Caco-2 (cell line): ENCODE results near the gene RYR2. TPM values are rescaled to one million over a fixed set of nuclear protein-coding genes. Genes with fewer than 3 reads are reported as not detected.
"Not testable (repeated sequence)": the region's sequence is repeated elsewhere in the genome, so short reads cannot be mapped to it uniquely, and the experiment has no call there.

Experiments
- BruUV-seq: library from RNA; stranded (reverse); fragments of 400-500 nt; replicated peaks from 2 replicates; lab custom pipeline; 2021; lab: Mats Ljungman, UMichigan
- CTCF ChIA-PET: fragments of 300-600 bp; sonication (Branson Sonifier 250); formaldehyde crosslinking; loops from one replicate; lab custom pipeline; 2022; ENCODE audit warnings: antibody characterized with exemption; lab: Charles Lee
- POLR2A ChIA-PET: fragments of 300-600 bp; sonication (Branson Sonifier 250); formaldehyde crosslinking; loops from one replicate; lab custom pipeline; 2022; ENCODE audit warnings: antibody characterized with exemption; lab: Charles Lee
- DNase-seq, 2 experiments: peaks; one replicate each; pipeline versions ENCODE4 v3.0.0 to v3.0.0-alpha.2; 2020 to 2022
- H3K27me3 ChIP-seq: replicated peaks from 2 replicates; pipeline ENCODE4 v1.6.0; 2011; ENCODE audit warnings: low read length; ENCODE audit not compliant: control insufficient read depth, insufficient read depth
- H3K36me3 ChIP-seq: 2 replicates; pipeline ENCODE4 v1.5.1; 2011; ENCODE audit warnings: low read length; ENCODE audit not compliant: control insufficient read depth, insufficient read depth
- H3K4me1 ChIP-seq: fragments of 250-450 bp; sonication (Bioruptor Pico); 2 replicates; pipeline ENCODE4 v1.5.1; 2020; ENCODE audit warnings: mild to moderate bottlenecking
- H3K4me3 ChIP-seq: 2 replicates; pipeline ENCODE4 v1.5.1; 2011; ENCODE audit warnings: low read depth, mild to moderate bottlenecking, control low read depth, low read length
- H3K9me3 ChIP-seq: fragments of 250-450 bp; sonication (Bioruptor Pico); 2 replicates; pipeline ENCODE4 v1.5.1; 2020; ENCODE audit warnings: mild to moderate bottlenecking, moderate library complexity
- H3K27ac Mint-ChIP-seq: one replicate; pipeline ENCODE4 v1.8.0; 2022; ENCODE audit warnings: mixed read lengths; ENCODE audit not compliant: unreplicated experiment
- H3K27me3 Mint-ChIP-seq: one replicate; pipeline ENCODE4 v1.8.0; 2022; ENCODE audit warnings: mixed read lengths; ENCODE audit not compliant: insufficient read depth, unreplicated experiment
- H3K36me3 Mint-ChIP-seq: one replicate; pipeline ENCODE4 v1.8.0; 2022; ENCODE audit warnings: mild to moderate bottlenecking, mixed read lengths; ENCODE audit not compliant: insufficient read depth, unreplicated experiment
- H3K4me1 Mint-ChIP-seq: one replicate; pipeline ENCODE4 v1.8.0; 2022; ENCODE audit warnings: low read depth, mixed read lengths; ENCODE audit not compliant: unreplicated experiment
- H3K4me3 Mint-ChIP-seq: one replicate; pipeline ENCODE4 v1.8.0; 2022; ENCODE audit warnings: mild to moderate bottlenecking, moderate library complexity, mixed read lengths; ENCODE audit not compliant: unreplicated experiment
- H3K9me3 Mint-ChIP-seq: one replicate; pipeline ENCODE4 v1.8.0; 2022; ENCODE audit warnings: mixed read lengths; ENCODE audit not compliant: unreplicated experiment
- CTCF ChIP-seq, 2 experiments: fragments of 200-600 bp in 1 of 2; IDR thresholded peaks; 1 replicate in 1 of 2; 2 replicates in 1 of 2; pipeline versions ENCODE4 v1.5.1 to v1.8.0; 2011 to 2022; ENCODE audit warnings: antibody characterized with exemption in 1 of 2, control low read depth in 1 of 2, inconsistent platforms in 1 of 2, low read depth in 1 of 2, low read length in 1 of 2, mild to moderate bottlenecking in 1 of 2, moderate library complexity in 1 of 2; ENCODE audit not compliant: insufficient read depth in 1 of 2, severe bottlenecking in 1 of 2, unreplicated experiment in 1 of 2
- intact Hi-C: fragments of 100-400 bp; cut with micrococcal nuclease; formaldehyde crosslinking; loops from one replicate; pipeline ENCODE4 v1.10.0; 2022; ENCODE audit not compliant: unreplicated experiment
- total RNA-seq: library from RNA; stranded (reverse); gene quantifications from 2 replicates; pipeline ENCODE4 v1.2.3, GENCODE V29; 2022

The RYR2 gene
- total RNA-seq, 1 experiment from 2014 or later, result 3.4 TPM

DNA sequence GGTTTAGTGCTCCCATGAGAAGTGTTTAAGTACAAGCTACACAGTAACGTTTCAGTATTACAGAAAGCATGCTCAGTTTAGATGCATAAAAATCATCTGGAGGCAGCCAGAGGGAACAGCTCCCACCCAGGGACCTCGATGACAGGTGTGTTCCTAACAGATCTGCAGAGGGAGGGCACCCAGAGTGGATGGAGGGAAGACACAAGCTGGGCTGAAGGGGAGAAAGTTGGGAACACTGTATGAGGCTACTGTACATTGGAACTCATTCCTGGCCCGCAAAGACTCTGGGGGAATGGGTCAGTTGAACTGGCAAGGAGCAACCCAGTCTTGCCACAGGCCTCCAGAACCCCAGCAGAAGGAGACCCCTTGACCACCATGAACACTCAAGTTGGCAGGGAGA is 796.3 kb downstream of the RYR2 start:
- no peaks in the 10 kb centered on the region for H3K4me1 ChIP-seq
- H3K36me3 ChIP-seq, result no peaks in the 10 kb centered on the region
- no peak for DNase-seq
- Mint-ChIP-seq H3K4me1 (no peaks in the 10 kb centered on the region), H3K27me3 (peaks cover 5% of the 10 kb centered on the region), H3K9me3 (peaks cover 10% of the 10 kb centered on the region), H3K36me3 (no peaks in the 10 kb centered on the region), H3K27ac (no peak overlapping the region), H3K4me3 (no peak overlapping the region)
- no peak for TF ChIP-seq CTCF (IDR thresholded peaks at IDR 0.05; ENCODE audit: insufficient read depth in 1 of 2, low read depth in 1 of 2, low read length in 1 of 2, severe bottlenecking in 1 of 2, unreplicated experiment in 1 of 2)
- CTCF ChIA-PET, result no interaction called here
- intact Hi-C loops, result no loop called here
- no peaks in the 10 kb centered on the region for H3K9me3 ChIP-seq
- H3K4me3 ChIP-seq, result no peak overlapping the region
- H3K27me3 ChIP-seq, result no peaks in the 10 kb centered on the region
- no TSS peak for BruUV-seq
- POLR2A ChIA-PET, result no interaction called here

- peaks cover 3% of the 10 kb centered on the region for H3K27me3 Mint-ChIP-seq
- CTCF ChIA-PET, result no interaction called here
- BruUV-seq, result no TSS peak
Measured at GRCh38 chr1:237838904-237839534, 797.0 kb downstream of the RYR2 start.

GRCh38 chr1:237841485-237841884 is 799.5 kb downstream of the RYR2 start:
- H3K9me3 ChIP-seq, result no peaks in the 10 kb centered on the region
- no TSS peak for BruUV-seq
- Mint-ChIP-seq H3K27me3 (peaks cover 3% of the 10 kb centered on the region), H3K36me3 (no peaks in the 10 kb centered on the region), H3K4me3 (no peak overlapping the region), H3K4me1 (no peaks in the 10 kb centered on the region), H3K27ac (no peak overlapping the region), H3K9me3 (peaks cover 10% of the 10 kb centered on the region)
- DNase-seq, result no peak
- ChIA-PET POLR2A (no interaction called here), CTCF (no interaction called here)
- no peaks in the 10 kb centered on the region for H3K36me3 ChIP-seq
- no peak overlapping the region for H3K4me3 ChIP-seq
- no peaks in the 10 kb centered on the region for H3K27me3 ChIP-seq
- H3K4me1 ChIP-seq, result no peaks in the 10 kb centered on the region
- intact Hi-C loops, result no loop called here
- TF ChIP-seq CTCF (IDR thresholded peaks at IDR 0.05; ENCODE audit: insufficient read depth in 1 of 2, low read depth in 1 of 2, low read length in 1 of 2, severe bottlenecking in 1 of 2, unreplicated experiment in 1 of 2), result no peak

More at GRCh38 chr1:237838904-237839534, 797.0 kb downstream of the RYR2 start:
- Mint-ChIP-seq H3K9me3 (peaks cover 10% of the 10 kb centered on the region), H3K4me3 (no peak overlapping the region), H3K4me1 (no peaks in the 10 kb centered on the region), H3K36me3 (no peaks in the 10 kb centered on the region), H3K27ac (no peak overlapping the region)
- no peak for TF ChIP-seq CTCF (IDR thresholded peaks at IDR 0.05; ENCODE audit: insufficient read depth in 1 of 2, low read depth in 1 of 2, low read length in 1 of 2, severe bottlenecking in 1 of 2, unreplicated experiment in 1 of 2)
- POLR2A ChIA-PET, result no interaction called here
- H3K4me3 ChIP-seq, result no peak overlapping the region
- no peak for DNase-seq
- intact Hi-C loops, result no loop called here
- H3K9me3 ChIP-seq, result no peaks in the 10 kb centered on the region
- no peaks in the 10 kb centered on the region for H3K27me3 ChIP-seq
- no peaks in the 10 kb centered on the region for H3K36me3 ChIP-seq
- no peaks in the 10 kb centered on the region for H3K4me1 ChIP-seq

- H3K4me1 Mint-ChIP-seq, H3K9me3 ChIP-seq, H3K4me1 ChIP-seq, intact Hi-C loops, H3K4me3 Mint-ChIP-seq, H3K4me3 ChIP-seq, CTCF ChIA-PET, BruUV-seq, DNase-seq, POLR2A ChIA-PET, H3K36me3 ChIP-seq, H3K27me3 Mint-ChIP-seq, H3K27ac Mint-ChIP-seq, H3K27me3 ChIP-seq, H3K36me3 Mint-ChIP-seq: not testable (repeated sequence)
- peaks cover 10% of the 10 kb centered on the region for H3K9me3 Mint-ChIP-seq
Measured at GRCh38 chr1:237843516-237843915, 801.5 kb downstream of the RYR2 start.
